CD4-positive, alpha-beta T cell treated with Interleukin-15 for 1 hour (primary cell): ENCODE results near the gene GOLT1A.
A peak's percentile ranks its signal among the peaks of the same experiment; 100 is the strongest.

Experiments used
- DNase-seq: peaks from one replicate; pipeline ENCODE4 v3.0.0-alpha.2; 2020

Gene GOLT1A

DNA sequence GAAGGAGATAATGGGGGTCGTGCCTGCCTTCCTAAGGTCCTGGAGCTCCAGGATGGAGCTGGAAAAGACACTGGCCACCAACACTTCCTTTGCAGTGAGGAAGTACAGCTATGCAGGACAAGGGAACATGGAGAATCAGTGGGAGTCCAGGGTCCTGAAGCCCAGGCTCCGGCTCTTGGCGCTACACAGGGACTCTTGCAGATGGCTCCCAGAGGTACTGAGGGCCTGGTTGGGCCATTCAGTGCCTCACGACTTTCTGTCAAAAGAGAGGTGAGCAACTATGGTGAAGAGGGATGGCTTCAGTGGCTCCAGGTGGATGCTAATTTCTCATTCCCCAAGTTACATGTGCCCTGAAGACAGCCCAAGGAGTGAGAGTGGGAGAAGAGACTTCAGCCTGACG, 60.1 kb downstream of the GOLT1A start:
- DNase-seq = no peak

DNA sequence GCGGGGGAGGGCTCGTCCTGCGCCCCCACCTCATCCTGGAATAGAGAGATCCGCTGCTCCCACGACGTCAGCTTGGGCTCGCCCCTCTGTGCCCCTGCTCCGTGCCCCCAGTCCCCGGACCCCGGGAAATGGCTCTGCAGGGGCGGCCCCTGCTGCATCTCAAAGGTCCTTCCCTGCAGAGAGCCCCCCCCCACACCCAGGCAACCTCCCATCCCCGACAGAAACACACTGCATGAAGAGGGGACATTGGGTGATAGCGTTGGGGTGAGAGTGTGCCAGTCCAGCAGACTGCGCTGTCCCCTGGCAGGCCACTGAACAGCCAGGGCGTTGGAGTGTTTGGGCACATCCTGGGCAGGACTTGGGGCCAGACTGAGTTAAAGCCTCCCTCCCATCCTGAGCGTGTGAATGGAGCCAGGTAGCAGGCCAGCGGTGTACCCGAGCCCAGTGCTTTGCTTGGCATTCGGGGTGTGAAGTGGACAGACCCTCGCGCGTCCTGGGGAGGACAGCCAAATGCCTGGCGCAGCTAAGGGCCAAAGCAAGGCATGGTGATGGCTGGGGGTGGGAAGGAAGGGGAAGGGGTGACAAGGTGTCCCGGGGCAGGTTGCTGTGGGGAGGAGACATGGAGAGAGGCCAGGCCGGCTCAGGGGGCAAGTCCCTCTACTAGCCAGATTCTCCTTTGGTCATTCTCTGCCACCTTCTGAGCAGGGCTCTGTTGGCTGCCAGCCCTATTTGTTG, 61.3 kb downstream of the GOLT1A start:
- no peak for DNase-seq

DNA sequence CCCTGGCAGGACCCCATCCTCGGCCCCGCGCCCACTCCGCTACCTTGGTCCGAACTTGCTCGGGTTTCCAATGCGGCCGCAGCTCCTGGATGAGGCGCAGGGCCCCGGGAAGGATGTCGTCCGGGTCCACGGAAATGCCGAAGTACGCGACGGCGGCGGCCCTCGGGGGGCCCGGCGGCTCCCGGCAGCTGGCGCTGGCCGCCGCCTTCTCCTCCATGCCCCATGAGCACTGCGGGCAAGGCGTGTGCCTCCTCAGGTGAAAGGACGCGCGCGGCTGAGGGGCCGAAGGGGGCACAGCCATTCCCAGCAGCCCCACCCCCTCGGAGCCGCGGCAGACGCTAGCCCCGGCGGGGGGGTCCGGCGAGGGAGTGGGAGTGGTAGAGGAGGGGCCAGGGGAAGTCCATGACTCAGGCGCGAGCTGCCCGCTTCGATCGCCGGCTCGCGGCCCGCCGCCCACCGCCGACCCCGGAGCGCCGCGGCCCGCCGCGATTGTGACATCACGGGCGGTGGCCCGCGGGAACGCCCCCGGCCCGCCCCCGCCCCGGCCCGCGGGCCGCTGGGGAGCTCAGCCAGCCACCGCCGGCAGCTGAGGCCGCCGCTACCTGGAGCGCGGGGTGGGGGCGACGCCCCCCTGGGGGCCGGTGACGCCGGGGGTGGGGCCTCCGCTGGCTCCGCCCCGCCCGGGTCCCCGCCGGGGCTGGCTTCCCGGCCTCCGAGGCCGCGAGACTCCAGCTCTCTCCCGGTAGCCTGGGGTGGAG, 62.1 kb downstream of the GOLT1A start, which contains the start of gene ETNK2:
Gene ETNK2 (minus strand): TSS at position 493 of the 758 bp plus-strand sequence. CDS start 192 bp downstream, at position 301.
- peak; percentile 64 for DNase-seq

DNA sequence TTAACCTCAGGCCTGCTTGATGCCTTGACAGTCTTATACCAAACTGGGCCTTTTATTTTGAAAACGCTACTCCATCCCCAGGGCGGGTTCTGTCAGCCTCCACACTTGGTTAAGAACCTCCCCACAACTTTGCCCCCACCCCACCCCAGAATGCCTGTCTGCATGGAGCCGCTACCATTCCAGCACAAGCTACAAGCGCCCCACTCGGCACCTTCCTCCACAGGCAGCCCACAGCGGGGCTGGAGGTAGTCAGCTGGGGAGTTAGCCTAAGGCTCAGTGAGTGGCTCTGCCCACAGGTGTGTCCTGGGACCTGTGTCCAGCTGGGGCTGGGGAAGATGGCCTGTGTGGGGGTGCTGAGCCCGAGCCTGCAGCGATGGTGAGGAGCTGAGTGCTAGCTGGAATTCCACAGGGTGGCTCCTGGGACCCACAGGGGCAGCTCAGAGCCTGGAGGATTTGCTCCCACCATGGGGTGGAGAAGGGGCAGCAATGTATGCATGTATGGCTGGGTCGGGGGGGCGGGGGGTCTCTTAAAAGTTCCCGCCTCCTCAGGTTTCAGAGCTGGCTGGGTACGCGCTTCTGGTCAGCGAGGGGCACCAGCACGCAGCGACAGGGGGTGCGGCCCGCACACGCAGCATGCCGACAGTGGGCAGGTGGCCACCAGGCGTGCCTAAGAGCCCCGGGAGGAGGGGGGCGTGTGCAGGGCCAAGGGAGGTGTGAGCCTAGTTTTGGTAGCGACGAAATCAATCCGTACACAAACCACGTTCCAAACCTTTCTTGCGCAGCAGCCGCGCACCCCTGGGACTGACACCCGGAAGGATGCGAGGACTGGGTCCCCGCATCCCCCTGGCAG, 62.9 kb downstream of the GOLT1A start:
- DNase-seq = no peak

DNA sequence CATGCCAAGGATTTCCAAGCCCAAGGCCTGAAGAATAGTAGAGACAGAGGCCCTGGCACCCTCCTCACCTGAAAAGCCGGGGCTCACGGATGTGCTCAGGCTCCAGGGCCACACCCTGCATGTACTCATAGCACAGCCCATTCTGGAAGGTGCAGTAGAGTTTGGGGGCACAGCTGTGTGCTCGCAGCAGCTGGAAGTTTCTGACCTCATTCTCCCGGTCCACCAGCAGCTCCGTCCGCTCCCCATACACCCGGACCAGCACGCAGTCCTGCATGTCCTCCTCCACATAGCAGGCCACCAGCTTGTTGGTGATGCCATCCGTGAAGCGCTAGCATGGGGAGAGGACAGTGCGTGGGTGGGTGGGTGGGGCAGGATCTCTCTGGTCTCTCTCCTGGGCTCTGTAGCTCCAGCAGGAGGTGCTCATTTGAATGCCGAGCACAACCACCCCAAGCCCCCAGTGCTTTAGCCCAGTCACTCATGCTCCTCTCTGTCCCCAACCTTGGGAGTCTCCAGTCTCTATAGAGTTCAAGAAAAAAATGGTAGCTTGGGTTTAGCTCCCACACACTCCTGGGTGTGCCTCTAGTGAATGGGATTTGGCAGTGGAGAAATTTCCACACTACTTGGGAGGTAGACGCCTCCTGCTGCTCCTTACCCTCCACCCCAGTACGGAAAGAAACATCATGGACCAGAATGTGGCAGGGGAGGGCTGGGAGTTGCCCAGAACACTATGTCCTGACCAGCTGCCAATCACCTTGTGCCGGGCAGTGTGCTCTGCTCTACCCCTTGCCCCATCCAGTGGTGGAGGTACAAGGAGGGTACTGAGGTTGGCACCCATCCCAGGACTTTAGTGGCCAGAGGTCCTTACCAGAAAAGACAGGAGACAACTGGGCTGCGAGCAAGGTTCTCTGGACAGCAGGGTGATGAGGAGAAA, 63.9 kb downstream of the GOLT1A start:
- no peak for DNase-seq

DNA sequence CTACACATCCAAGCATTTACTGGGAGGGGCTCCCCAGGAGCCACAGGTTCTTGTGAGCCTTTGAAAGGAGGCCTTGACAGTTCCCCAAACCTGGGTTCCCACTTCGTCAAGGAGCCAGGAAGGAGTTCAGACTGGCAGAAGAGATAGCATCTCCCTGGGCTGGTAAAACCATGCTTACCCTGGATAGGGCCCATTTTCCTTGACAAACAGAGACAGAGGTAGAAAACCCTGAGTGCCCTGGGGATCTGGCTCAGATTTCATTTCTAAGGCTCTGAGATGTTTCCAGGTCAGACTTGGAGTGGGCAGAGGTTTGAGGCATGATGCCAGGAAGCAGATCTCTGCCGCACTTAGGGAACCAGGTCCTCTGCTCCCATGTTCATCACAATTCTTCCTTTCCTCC, 64.7 kb downstream of the GOLT1A start:
- no peak for DNase-seq
